Measurements from ENCODE around the gene CCDC179.

The CCDC179 gene

GRCh38 chr11:22860241-22860640 is at the start of gene CCDC179:
Gene CCDC179 (minus strand): TSS chr11:22860474. CDS start chr11:22860421, 53 bp downstream.
- DNase-seq: no peak

DNA sequence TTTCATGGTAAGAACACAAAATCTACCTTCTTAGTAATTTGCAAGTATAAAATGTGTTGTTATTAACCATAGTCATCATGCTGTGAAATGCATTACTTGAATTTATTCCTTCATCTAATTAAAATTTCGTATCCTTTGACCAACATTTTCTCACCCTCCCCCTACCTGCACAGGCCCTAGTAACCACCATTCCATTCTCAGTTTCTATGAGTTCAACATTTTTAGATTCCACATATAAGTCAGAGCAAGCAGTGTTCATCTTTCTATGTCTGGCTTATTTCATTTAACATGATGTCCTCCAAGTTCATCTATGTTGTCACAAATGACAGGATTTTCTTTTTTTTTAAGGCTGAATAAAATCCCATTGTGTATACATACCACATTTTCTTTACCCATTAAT is 43.5 kb upstream of the CCDC179 start:
- DNase-seq: no peak

- no peak for DNase-seq
Observed at GRCh38 chr11:22901603-22902002, 41.3 kb upstream of the CCDC179 start.

GRCh38 chr11:22900764-22901486 is 40.7 kb upstream of the CCDC179 start:
- DNase-seq: no peak

DNA sequence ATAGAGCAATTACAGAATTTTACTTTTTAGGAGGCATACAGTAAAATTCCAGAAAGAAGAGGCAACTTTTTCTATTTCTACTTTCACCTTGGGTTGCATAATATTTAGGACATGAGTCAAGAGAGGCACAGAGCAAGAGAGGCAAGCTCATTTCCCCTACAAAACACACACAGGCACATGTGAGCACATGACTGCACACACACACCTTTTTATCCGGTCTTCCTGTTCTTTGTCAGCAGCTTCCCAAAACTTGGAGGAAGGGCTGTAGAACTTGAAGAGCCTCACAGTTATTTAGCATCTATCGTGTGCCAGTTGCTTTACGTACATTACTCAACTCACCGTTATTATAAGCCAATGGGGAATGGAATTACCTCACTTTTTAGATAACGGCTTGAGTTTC is 37.8 kb upstream of the CCDC179 start:
- DNase-seq: no peak

DNA sequence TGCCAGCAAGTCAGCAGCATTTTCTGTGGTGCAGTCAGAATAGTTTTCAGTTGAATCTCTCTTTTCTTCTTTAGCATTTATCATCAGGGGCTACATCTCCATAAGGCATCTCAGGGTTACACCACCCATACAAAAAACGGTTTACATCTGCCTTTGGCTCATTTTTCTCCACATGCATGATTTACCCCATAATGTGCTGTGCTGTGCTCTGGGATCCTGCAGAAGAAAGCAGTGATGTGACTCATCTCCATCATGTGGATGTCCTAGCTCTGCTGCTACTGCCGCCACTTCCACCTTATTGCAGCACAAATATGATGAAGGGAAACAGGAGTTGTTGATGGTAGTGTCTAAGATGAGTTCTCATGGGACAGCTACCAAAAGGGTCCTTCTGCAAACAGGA is 30.0 kb upstream of the CCDC179 start:
- DNase-seq: no peak

GRCh38 chr11:22884217-22884616 is 23.9 kb upstream of the CCDC179 start:
- DNase-seq: no peak

GRCh38 chr11:22879630-22880029 is 19.4 kb upstream of the CCDC179 start:
- no peak for DNase-seq

DNA sequence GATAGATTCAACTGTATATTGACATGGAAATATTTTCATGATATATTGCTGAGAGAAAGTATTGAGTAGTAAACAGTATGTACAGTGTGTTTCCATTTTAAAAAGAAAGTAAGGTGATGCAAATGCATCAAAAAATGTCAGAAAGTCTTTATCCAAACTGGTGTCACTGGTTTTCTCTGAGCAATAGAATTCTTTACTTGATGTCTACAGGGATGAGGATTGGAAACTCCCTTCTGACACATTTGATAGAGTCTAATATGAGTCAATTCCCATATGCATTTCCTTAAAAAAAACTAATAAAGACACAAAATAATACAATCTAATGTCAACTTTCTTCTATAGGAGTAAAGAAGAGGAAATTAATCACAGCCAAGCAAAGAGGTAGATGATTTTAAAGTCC is 18.3 kb upstream of the CCDC179 start:
- DNase-seq: no peak

- DNase-seq: no peak
Observed at GRCh38 chr11:22878039-22878438, 17.8 kb upstream of the CCDC179 start.

- peak; percentile 71 for DNase-seq
Observed at GRCh38 chr11:22875869-22876473, 15.7 kb upstream of the CCDC179 start.

DNA sequence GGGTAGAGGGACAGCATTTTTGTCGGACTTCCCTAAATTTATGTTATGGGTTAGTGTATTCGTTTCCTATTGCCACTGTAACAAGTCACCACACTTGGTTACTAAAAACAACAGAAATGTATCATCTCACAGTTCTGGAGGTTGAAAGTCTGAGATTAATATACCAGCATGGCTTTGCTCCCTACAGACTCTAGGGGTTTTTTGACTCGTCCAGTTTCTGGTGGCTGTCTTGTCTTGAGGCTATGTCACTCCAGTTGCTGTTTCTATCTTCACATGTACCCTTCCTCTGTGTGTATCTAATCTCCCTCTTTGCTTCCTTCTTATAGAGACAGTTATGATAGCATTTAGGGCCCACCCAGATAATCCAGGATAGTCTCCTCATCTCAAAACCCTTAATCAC is 9.1 kb upstream of the CCDC179 start:
- no peak for DNase-seq

GRCh38 chr11:22859756-22860155 is 518 bp downstream of the CCDC179 start:
- DNase-seq: no peak

DNA sequence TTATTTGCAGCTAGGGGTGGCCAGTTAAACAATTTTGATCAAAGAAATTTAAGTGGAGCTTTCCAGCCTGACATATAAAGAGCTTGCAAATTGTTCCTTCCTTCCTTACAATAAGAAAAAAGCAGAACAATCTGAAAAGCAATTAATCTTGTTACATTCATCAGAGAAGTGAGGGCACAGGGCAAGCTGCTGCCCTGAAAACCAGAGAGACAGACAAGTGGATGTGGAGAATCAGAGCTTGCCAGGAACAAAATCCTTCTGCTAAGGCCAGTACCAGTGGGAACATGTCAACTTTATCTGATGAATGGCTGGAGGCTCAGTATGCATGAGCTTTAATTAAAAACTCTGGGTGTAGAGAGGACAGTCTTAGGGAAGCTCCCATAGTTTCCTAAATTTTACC is 8.8 kb downstream of the CCDC179 start:
- no peak for DNase-seq

DNA sequence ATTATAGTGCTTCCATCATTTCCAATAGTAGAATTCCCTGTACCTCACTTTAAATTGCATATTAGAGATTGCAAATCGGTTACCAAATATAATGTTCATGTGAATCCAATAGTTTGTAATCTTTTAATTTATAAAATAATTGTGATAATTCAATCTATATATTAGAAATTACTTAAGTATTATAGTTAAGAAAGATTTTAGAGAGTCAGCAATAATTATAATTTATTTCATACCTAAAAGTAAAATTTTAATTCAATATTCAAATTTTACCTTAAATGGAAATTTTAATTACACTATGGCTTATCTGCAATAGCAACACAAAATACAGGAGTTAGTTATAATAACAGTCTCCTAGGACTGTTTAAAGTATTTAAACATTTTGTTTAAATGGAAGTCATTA is 13.5 kb downstream of the CCDC179 start:
- DNase-seq: no peak

- peak; percentile 15 for DNase-seq
Observed at GRCh38 chr11:22832315-22833015, 27.8 kb downstream of the CCDC179 start.

GRCh38 chr11:22830082-22830414 is 30.2 kb downstream of the CCDC179 start:
- no peak for DNase-seq

DNA sequence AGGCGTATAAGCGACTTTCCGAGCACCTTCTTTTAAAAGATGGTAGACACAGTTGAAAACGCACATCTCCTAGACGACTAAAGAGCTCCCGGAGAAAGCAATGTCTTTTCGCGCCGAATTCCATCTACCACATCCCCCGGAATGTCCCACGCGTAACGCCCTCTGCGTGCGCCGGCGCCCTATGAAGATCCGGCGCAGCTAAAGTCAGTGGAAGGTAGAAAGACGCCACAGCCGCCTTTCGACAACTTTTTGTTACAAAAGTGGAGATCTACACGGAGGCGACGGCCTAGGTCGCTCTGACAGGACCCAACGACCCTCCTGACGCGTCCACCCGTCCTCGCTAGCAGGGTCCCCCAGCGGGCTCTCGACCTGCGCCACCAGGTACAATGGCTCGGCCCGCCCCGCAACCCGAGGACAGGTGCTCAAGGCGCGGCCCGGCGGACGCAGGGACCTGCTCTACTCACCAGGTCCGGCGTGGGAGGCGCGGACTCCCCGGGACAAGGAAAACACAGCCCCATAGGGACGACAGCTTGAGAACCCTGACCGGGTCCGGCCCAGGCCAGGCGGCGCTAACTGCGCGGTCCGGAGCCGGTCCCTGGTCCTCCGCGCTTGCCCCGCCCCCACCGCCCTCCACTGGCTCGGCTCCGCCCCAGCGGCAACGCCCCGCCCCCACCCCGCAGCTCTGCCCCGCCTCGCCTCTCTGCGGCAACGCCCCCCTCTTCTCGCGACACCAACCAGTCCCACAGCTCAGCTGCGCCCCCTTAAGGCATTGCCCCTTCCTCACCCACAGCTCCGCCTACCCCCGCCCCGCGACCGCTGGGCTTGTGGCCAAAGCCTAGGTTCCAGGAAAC is 30.8 kb downstream of the CCDC179 start, which contains the start of gene SVIP:
TSS of gene SVIP (minus strand) at position 571 of the 851 bp plus-strand sequence. CDS start at position 518, 53 bp downstream.
- DNase-seq: peak; percentile 98

DNA sequence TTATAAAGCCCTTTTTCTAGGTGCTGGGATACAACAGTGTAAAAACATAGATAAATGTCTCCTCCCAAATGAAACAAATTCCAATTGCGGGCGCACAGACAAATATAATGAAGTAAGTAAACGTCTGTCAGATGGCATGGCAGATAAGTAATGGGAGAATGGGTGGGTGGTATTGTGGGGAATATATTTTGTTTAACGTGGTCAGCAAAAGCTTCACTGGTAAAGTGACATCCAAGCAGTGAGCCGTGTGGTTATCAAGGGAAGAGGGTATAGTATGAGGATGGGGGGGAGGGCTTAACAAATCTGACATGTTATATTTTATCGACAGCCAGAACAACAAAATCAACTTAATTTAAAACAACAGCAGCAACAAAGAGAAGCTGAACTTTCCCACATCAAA is 31.9 kb downstream of the CCDC179 start:
- no peak for DNase-seq

- no peak for DNase-seq
Observed at GRCh38 chr11:22822203-22822602, 38.1 kb downstream of the CCDC179 start.

DNA sequence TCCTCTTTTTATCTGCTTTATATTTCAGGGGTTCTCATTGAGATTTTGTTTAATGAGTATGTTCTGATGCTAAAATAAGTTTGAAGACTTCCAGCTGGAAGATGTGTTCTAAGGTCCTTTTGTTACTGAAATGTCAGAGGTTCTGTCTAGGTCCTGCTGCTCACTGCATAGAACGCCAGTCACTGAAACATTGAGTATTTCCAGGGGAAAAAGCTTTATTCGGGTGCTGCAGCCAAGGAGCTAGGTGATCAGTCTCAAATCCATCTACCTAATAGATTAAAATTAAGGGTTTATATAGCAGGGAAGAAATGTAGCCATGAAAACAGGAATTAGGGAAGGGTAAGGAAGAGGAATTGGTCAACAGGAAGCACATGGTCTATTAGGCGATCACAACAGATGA is 50.4 kb downstream of the CCDC179 start:
- DNase-seq: no peak

- no peak for DNase-seq
Observed at GRCh38 chr11:22808571-22809197, 51.6 kb downstream of the CCDC179 start.
